ENCODE data around the gene C16orf86.
"Not testable (repeated sequence)": the region's sequence is repeated elsewhere in the genome, so short reads cannot be mapped to it uniquely, and the experiment has no call there.

C16orf86 gene

GRCh38 chr16:67693517-67694285 lies 27.1 kb downstream of the C16orf86 start:
- DNase-seq (ENCODE audit: low read depth in 3 of 3) = not testable (repeated sequence)

- DNase-seq (ENCODE audit: low read depth in 3 of 3) = no peak
Observed at GRCh38 chr16:67694611-67695010, 28.0 kb downstream of the C16orf86 start.

GRCh38 chr16:67697422-67698185 lies 31.0 kb downstream of the C16orf86 start:
- no peak for DNase-seq (ENCODE audit: low read depth in 3 of 3)

- DNase-seq (ENCODE audit: low read depth in 3 of 3) = no peak
Observed at GRCh38 chr16:67699265-67699664, 32.7 kb downstream of the C16orf86 start.

GRCh38 chr16:67701420-67701819 lies 34.8 kb downstream of the C16orf86 start:
- DNase-seq (ENCODE audit: low read depth in 3 of 3) = no peak

- no peak for DNase-seq (ENCODE audit: low read depth in 3 of 3)
Observed at GRCh38 chr16:67702130-67702529, 35.5 kb downstream of the C16orf86 start.

- no peak for DNase-seq (ENCODE audit: low read depth in 3 of 3)
Observed at GRCh38 chr16:67703626-67704025, 37.0 kb downstream of the C16orf86 start.

- DNase-seq (ENCODE audit: low read depth in 3 of 3) = no peak
Observed at GRCh38 chr16:67704110-67704509, 37.5 kb downstream of the C16orf86 start.

- no peak for DNase-seq (ENCODE audit: low read depth in 3 of 3)
Observed at GRCh38 chr16:67707210-67707609, 40.6 kb downstream of the C16orf86 start.

GRCh38 chr16:67707790-67708189 lies 41.2 kb downstream of the C16orf86 start:
- DNase-seq (ENCODE audit: low read depth in 3 of 3) = no peak

- DNase-seq (ENCODE audit: low read depth in 3 of 3) = no peak
Observed at GRCh38 chr16:67708368-67708771, 41.8 kb downstream of the C16orf86 start.

GRCh38 chr16:67709050-67709449 lies 42.4 kb downstream of the C16orf86 start:
- no peak for DNase-seq (ENCODE audit: low read depth in 3 of 3)

- no peak for DNase-seq (ENCODE audit: low read depth in 3 of 3)
Observed at GRCh38 chr16:67710607-67711006, 44.0 kb downstream of the C16orf86 start.

GRCh38 chr16:67713647-67714273 lies 47.1 kb downstream of the C16orf86 start:
- no peak for DNase-seq (ENCODE audit: low read depth in 3 of 3)

- no peak for DNase-seq (ENCODE audit: low read depth in 3 of 3)
Observed at GRCh38 chr16:67714522-67714921, 47.9 kb downstream of the C16orf86 start.

GRCh38 chr16:67716097-67716496 lies 49.5 kb downstream of the C16orf86 start:
- no peak for DNase-seq (ENCODE audit: low read depth in 3 of 3)

Data from stimulated activated CD4-positive, alpha-beta T cell treated with anti-CD3 and anti-CD28 coated beads, TNF-alpha, amount 100 ng/mL, for 48 hours (primary cell).